NCI-H524 (cell line): ENCODE measurements around the gene MAD1L1.
"Not testable (repeated sequence)": the region's sequence is repeated elsewhere in the genome, so short reads cannot be mapped to it uniquely, and the experiment has no call there.

Experiments used
- DNase-seq, 2 experiments: peaks; one replicate each; lab custom pipeline; 2025; lab: John Stamatoyannopoulos, UW

The MAD1L1 gene

DNA sequence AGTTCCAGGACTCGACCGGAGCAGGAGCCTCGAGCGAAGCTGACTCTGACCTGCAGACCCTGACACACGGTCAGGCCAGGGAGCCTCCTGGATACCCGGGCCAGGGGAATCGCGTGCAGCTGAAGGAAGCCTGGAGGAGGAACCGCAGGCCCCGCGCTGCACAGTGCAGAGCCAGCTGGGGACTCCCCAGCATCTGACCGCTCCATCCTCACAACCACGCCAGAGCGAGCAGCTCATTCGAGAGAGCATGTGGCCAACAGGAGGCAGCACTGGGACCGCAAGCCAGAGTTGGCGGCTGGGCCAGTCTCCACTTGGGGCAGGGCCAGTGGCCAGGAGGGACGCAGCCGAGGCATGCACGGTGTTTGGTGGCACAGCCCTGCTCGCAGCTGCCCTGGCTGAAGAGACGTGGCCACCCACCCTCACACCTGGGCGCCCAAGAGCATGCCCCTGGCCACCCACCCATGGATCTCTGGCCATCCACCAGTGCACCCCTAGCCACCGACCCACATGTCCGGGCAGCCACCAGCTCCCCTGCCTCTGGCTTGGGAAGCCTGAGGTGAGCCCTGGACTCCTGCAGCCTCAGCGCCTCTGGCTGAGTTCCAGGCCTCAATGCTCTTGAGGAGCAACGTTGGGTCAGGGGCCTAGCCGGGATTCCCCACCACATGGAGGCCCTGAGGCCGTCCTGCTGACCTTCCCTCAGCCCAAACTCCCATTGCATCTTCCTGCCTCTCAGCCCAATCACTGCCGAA lies 348.7 kb downstream of the MAD1L1 start:
- DNase-seq: no peak

DNA sequence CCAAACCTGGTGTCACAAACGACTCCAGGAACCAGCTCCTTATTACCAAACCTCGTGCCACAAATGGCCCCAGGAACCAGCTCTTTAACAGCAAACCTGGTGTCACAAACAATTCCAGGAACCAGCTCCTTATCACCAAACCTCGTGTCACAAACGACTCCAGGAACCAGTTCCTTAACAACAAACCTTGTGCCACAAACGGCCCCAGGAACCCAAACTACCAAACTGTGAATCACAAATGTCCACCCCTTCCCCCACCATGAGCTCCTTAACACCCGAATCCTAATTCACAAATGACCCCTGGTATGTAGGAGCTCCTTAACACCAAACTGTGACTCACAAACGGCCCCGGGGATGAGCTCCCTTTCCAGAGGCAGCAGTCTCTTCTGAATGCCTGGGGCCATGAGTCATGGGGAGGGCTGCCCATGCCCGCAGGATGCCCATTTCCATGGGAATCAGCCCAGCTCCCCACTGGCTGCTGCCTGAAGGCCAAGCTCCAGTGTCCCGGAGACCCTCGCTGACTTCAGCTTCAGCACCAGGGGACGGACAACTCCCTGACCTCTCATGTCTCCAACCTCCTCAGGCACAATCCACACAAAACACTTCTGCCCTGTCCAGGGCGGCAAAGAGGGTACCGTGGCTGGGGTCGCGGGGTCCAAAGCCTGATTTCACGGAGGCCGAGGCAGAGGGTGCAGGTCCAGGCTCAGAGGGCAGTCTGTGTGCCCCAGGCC lies 349.5 kb downstream of the MAD1L1 start:
- DNase-seq: no peak

DNA sequence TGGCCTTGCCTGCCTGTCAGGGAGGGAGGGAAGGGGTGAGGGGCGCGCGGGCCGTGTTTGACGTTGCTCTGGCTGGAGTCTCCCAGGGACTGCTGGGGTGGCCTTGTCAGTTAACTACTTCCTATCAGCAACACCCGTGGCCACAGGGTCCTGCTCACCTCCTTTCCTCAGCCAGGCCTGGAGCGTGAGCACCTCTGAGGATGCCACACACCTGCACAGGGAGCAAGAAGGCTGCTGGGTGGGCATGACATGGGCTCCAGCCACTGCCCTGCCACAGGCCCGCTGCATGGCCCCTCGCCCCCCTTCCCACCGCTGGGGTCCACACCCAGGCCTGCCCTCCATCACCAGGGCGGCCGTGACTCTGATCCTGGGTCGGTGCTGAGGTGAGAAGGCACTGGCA lies 350.3 kb downstream of the MAD1L1 start:
- DNase-seq: no peak

- no peak for DNase-seq
Observed at GRCh38 chr7:1881946-1882345, 350.8 kb downstream of the MAD1L1 start.

- not testable (repeated sequence) for DNase-seq
Observed at GRCh38 chr7:1876641-1877040, 356.1 kb downstream of the MAD1L1 start.

DNA sequence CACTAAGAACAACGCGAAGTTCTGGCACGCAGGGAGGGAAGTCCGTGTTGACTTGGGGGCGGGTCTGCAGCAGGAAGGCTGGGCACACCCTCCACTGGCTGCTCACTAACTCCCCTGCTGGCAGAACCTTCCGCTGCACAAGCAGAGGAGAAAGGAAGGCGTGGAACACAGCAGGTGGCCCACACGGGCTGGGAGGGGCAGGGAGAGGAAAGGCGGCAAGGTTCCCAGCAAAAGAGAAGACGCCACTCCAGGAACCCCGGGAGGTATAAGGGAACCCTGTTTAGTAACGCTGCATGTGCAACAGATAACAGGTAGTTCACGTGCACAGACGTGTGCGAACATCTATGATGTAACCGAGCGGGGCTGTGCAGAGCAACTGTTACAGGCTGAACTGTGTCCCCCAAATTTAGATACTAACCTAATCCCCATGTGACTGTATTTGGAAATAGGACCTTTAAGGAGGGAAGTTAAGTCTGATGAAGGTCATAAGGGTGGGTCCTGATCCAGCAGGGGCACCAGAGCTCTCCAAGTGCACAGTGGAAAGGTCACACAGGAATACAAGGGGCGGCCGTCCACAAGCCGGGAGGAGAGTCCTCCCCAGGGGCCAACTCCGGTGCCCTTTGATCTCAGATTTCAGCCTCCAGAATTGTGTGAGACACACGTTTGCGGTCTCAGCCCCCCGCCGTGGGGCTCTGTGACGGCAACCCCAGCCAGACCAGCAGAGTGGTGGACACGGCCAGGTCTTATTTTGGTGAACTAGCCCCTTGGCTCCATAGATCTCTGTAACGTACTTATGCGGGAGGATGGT lies 357.1 kb downstream of the MAD1L1 start:
- DNase-seq: peak; percentile 23 to 59

DNA sequence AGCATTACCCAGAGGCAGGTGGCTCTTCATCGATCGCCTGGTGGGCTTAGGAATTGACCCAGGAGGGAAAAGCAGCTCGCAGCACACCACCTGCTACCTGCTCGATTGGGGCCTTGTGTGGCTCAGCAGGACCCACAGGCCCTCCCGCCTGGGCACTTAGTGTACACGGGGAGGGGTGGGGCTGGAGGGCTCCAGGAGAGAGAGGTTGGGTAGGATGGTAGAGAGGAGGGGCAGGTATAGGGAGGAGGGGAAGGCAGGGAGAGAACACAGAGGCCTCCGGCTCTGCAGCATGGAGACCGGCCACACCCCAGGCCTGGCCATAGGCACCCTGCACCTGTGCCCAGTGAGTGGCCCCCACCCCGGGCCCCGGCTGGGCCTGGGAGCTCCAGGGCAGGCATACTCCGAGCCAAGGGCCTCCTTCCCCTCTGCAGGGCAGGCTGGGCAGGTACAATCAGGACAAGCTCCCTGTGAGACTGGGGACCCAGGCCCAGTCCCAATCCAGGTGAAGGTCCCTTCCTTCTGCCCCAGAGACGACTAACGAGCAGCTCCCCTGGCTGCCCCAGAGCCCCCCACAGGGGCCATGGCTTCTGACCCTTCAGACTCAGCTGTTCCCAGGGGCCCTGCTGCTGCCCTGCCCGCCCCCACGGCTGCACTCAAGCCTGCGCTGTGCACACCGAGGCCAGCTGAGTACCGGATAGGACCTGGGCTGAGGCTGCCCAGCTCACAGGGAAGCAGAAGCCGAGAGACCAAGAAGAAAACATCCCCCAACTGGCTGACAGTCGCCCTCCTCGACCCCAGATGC lies 358.0 kb downstream of the MAD1L1 start:
- DNase-seq: peak; percentile 47 to 83

DNA sequence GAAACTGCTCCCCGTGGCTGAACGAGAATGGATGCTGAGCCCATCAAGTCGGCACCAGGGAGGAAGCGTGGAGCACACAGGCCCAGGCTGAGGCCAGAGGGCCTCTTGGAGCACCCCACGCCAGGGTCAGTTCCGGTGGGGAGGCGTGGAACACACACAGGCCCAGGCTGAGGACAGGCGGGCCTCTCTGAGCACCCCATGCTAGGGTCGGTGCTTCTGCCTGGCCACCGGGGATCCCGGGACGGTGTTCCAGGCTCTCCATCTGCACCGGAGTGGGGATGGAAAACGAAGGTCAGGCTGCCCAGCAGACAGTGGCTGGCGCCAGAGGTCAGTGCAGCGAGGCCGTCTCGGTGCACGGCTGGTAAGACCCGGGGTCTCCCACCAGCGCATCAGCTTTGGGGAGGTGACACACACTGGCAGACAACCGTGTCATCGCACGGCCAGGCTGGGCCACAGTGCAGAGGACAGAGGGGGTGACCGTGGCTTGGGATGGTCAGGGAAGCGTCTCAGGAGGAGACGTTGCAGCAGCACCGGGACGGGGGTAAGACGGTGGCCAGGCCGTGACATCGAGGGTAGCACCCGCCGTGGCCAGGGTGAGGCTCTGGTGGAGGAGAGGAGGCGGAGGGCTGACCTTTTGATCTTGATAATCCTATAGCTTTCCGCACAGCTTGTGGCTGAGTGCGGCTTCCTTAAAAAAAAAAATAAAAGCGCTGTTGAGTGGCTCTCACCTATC lies 358.7 kb downstream of the MAD1L1 start:
- DNase-seq: no peak

- no peak for DNase-seq
Observed at GRCh38 chr7:1873421-1873820, 359.3 kb downstream of the MAD1L1 start.

DNA sequence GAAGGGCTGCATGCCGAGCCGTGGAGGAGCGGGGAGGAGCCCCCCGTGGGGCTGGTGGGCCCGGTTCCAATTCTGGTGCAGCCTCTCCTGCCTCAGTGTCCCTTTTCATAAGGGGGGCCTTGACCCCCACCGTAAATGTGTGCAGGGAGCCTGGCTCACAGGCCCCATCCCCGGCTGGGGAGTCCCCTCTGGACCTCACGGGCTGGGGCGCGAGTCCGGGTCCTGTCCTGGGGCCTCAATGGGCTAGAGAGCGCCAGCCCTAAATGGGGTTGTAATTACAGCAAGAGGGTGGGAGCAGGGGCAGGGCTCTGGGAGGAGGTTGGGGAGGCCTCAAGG lies 359.7 kb downstream of the MAD1L1 start:
- DNase-seq: no peak

GRCh38 chr7:1872191-1873069 lies 360.3 kb downstream of the MAD1L1 start:
- DNase-seq: no peak

GRCh38 chr7:1869452-1870130 lies 363.2 kb downstream of the MAD1L1 start:
- DNase-seq: no peak

DNA sequence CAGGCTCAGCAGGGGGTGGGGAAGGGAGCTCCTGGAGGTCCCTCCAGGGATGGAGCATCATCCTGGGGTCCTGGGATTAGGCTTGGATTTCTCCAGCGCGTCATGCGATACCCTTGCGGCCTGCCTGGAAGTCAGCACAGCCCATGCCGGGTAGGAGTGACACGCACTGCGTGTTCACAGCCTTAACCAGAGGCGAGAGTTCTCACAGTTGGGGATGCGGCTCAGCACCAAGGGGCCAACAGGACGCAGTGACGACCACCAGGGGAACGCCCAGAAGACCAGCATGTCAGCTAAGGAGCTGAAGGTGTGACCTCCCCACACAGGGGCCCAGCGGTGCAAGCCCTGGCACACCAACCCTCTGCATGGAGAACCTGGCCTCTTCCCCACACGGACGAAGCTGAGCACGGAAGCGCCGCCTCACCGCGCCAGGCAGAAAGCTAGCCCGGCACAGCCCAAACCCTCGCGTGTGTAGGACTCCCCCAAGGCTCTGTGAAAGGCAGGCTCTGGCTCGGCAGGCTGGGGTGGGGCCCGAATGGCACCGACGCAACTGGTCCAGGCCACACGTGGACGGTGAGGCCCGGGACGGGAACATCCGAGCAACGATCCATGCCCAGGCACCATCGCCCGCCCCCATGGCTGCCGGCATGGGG lies 364.1 kb downstream of the MAD1L1 start:
- DNase-seq: no peak

DNA sequence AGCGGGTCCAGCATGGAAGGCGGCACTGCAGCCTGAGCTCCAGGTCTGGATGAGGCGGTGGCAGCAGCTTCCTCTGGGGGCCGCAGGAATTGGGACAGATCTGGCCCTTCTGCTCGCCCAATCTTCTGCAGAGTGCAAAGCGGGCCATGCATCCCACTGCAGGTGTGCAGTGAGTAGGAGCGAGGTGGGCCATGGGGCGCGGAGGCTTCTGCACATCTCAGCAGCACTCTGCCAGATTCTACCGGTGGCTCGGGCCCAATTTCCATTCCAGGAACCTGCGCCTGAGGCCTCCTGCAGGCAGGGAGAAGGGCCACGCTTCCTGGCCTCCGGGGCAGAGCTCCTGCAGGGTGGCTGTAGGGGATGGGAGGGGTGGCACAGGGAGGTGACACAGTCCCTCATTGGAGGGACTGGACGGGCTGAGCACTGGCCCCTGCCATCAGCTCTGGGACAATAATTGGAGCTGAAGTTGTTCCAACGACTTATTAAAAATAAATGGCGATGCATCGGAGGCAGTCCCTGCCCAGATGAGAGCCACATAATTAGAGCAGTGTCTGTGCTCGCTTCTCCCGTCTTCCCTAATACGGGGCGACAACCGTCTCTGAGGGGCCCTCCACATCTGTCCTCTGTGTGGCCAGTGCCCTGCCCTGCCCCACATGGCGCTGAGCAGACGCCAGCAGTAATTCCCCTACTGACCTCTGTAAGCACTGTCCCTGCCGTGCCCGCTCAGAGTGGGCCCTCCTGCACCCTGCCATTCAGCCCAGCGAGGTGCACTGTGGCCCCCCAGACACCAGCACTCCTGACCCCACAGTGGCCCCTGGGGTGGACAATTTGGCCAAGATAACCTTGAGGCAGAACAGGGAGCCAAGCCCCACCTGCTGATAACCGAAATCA lies 365.1 kb downstream of the MAD1L1 start:
- no peak for DNase-seq

GRCh38 chr7:1866601-1867000 lies 366.1 kb downstream of the MAD1L1 start:
- no peak for DNase-seq

DNA sequence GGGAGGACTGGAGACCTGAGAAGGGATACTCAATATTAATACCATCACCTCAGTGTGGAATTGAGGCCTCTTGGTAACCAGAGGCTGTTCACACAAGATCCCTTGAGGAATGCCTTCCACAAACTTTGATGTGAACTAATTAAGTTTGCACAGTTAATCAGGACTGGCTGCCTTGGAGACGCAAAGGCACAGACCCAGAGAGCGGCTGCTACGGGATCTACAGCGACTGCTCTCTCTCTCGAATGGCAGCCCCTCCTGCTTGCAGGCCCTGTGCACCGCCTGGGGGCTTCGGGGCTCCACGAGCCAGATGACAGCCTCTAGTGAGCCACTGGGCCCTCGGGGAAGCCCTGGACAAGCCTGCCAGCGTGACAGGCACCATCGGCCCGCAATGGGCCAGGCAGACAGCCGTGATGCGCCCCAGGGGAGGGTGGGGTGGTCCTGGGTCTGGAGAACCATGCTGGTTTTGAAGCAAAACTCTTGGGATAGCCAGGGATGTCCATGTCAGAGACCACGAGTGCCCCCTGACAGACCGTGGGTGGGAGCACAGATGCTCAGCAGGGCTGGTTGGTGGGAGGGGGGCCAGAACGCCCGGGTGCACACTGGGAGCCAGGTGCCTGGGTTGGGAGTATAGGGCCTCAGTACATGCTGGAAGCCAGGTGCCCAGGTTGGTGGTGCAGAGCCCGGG lies 367.0 kb downstream of the MAD1L1 start:
- no peak for DNase-seq

DNA sequence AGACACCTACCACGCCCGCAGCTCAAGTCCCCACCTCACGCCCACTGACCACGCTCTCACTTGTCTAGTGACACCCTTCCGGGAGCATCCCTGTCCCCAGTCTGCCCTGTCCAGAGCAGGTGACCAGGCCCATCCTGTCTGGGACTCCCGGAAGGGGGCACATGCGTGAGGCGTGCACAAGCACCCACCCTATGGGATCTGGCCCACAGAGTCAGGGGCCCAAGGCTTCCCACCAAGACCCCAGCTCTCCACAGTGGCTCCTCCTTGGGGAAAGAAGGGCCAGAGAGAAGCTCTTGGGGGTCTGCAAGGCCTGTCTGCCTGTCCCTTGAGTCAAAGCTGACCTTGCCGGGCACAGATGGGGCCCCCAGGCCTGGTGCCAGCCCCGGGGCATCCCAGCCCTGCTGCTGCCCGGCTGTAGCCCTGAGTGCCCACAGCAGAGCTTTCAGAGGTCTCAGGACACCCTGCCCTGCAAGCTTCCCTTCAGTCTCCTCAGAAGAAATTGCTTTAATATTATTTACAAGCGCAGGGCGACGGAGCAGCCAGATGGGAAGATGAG lies 367.7 kb downstream of the MAD1L1 start:
- no peak for DNase-seq
